Motor neuron (in vitro differentiated cells): ENCODE measurements around the gene GLOD4. TPM values are rescaled to one million over a fixed set of nuclear protein-coding genes. Genes with fewer than 3 reads are reported as not detected.
"Not testable (repeated sequence)": the region's sequence is repeated elsewhere in the genome, so short reads cannot be mapped to it uniquely, and the experiment has no call there.

Source experiments
- ATAC-seq, 8 experiments: fragments of 200-7000 bp; cut with Tn5 transposase; replicated peaks in 6 of 8; 2 replicates each; pipeline ENCODE4 v1.8.0; 2021; ENCODE audit warnings: mild to moderate bottlenecking in 8 of 8, moderate library complexity in 8 of 8
- H3K27ac ChIP-seq, 2 donors: fragments of 250-450 bp; sonication (Bioruptor Pico); 2 replicates each; pipeline ENCODE4 v1.9.0; 2021; ENCODE audit warnings: antibody characterized with exemption in 2 of 2, mild to moderate bottlenecking in 2 of 2, moderate library complexity in 1 of 2
- H3K4me1 ChIP-seq, 2 donors: fragments of 250-450 bp; sonication (Bioruptor Pico); replicated peaks in 1 of 2; 2 replicates each; pipeline ENCODE4 v1.6.1; 2021; ENCODE audit warnings: antibody characterized with exemption in 2 of 2, mild to moderate bottlenecking in 2 of 2, moderate library complexity in 1 of 2
- H3K4me3 ChIP-seq, 5 donors: fragments of 250-450 bp; sonication (Bioruptor Pico); 2 replicates each; pipeline ENCODE4 v1.9.0; 2021; ENCODE audit warnings: antibody characterized with exemption in 5 of 5, mild to moderate bottlenecking in 5 of 5, moderate library complexity in 4 of 5
- WGBS, 10 experiments: fragments of 450-650 bp; shearing (Covaris generic); methylation state at CpG; one replicate each; pipeline ENCODE4 v1.0.0; 2022; 5-methylcytosine and 5-hydroxymethylcytosine counted together
- in situ Hi-C, 9 experiments: fragments of 400-800 bp; cut with MboI; loops; one replicate each; pipeline ENCODE4 v1.15.0; 2021; ENCODE audit warnings: low sequenced_read_pairs in 9 of 9, low pct_unique_long_range_greater_than_20kb in 2 of 9; ENCODE audit not compliant: unreplicated experiment in 9 of 9
- total RNA-seq, 8 experiments: library from RNA; unstranded; fragments of 300-600 nt; gene quantifications; 2 replicates each; pipeline versions ENCODE4 v1.2.3 to v1.2.4, GENCODE V29; 2022

Gene GLOD4
- total RNA-seq, 8 experiments from 2014 or later: 50.8 to 90.4 (median 60.2) TPM

DNA sequence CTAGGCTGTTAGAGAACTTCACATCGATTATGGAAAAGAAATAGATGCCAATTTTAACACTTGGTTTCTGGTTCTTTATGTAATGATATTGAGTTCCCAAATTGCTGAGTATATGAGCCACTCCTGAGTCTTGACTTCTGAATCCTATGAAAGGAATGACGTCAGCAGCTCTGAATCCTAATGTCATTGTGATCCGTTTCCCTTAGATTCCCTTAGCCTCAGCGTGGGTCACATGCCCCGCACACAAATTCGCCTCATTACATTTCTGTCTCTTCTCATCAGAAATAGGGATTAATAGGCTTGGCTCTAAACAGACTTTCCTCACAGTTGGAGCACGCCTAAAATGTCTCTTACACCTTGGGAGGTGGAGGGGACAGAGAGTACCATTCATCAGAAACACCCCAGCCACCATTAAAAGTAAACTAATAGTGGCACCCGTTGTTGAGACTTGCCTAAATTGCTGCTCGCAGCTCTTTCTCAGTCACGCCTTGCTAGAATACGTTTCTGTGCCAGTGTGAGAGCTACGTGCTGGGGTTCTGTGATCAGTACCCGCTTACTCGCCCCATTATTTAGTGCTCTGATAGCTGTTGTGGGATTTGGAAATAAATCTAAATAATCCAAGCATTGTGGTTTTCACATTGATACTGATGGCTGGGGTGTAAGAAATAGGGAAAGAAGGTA, 7.2 kb upstream of the GLOD4 start:
- H3K4me3 ChIP-seq: no peak overlapping the region
- in situ Hi-C loops: loop anchor here in 1 of 9 experiments (25.0 kb wide), 1 partner anchor 198 kb away; the partner anchor contains the start of genes NXN and TIMM22
- H3K27ac ChIP-seq: no peak overlapping the region
- ATAC-seq: no peak
- peaks cover 0 to 6% of the 10 kb centered on the region in 2 donors for H3K4me1 ChIP-seq
- WGBS, 10 experiments: 50 to 100% (median 91%) methylated on average over 1 to 7 of the region's 14 CpGs

DNA sequence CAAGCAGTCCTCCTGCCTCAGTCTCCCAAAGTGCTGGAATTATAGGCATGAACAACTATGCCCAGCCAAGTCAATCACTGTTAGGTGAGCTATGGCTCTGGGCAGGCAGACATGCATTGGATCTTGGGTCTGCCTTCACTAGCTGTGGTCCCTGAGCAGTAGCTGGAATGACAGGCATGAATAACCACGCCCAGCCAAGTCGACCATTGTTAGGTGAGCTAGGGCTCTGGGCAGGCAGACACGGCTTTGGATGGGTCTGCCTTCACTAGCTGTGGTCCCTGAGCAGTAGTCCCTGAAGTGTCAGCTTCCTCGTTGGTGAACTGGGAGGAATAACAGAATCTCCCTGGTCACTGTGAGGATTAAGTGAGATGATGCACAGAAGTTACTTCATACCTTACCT, 6.5 kb upstream of the GLOD4 start:
- 40 to 100% (median 70%) methylated on average over 1 to 4 of the region's 4 CpGs; no CpG with 5 or more reads in 3 of the 10 experiments for WGBS, 10 experiments
- Histone ChIP-seq H3K4me1 (peaks cover 0 to 11% of the 10 kb centered on the region in 2 donors), H3K27ac (no peak overlapping the region), H3K4me3 (no peak overlapping the region)
- no peak for ATAC-seq
- in situ Hi-C loops: loop anchor here in 1 of 9 experiments (25.0 kb wide), 1 partner anchor 199 kb away; the partner anchor contains the start of genes NXN and TIMM22

GRCh38 chr17:787641-788221, 5.7 kb upstream of the GLOD4 start:
- 75 to 100% (median 100%) methylated on average over 1 to 12 of the region's 12 CpGs; no CpG with 5 or more reads in 1 of the 10 experiments for WGBS, 10 experiments
- H3K4me3 ChIP-seq: no peak overlapping the region
- in situ Hi-C loops: loop anchor here in 1 of 9 experiments (25.0 kb wide), 1 partner anchor 200 kb away; the partner anchor contains the start of genes NXN and TIMM22
- H3K4me1 ChIP-seq: peaks cover 7 to 14% of the 10 kb centered on the region in 2 donors
- no peak for ATAC-seq
- no peak overlapping the region for H3K27ac ChIP-seq

GRCh38 chr17:785901-786300, 3.8 kb upstream of the GLOD4 start:
- in situ Hi-C loops: loop anchor here in 1 of 9 experiments (25.0 kb wide), 1 partner anchor 201 kb away; the partner anchor contains the start of genes NXN and TIMM22
- peaks cover 12 to 18% of the 10 kb centered on the region in 2 donors for H3K4me1 ChIP-seq
- H3K4me3 ChIP-seq, H3K27ac ChIP-seq, ATAC-seq: not testable (repeated sequence)
- 71 to 100% (median 98%) methylated on average over 1 to 7 of the region's 7 CpGs; no CpG with 5 or more reads in 1 of the 10 experiments for WGBS, 10 experiments

DNA sequence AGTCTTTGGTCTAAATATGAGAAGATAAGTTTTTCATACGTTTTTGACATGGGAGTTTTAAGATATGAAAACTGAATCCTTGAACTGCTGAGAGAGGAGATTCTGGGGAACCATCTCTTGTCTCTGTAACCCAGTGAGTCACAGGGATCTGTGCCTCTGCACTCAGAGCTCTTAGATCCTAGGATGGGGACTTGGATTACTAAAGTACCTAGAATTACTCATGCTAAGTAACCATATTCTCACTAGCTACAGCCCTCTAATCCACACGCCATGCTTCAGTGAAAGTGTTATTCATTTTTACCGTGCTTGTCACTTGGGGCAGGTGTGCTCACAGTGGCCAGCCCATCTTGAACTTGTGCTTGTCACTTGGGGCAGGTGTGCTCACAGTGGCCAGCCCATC, 2.1 kb upstream of the GLOD4 start:
- in situ Hi-C loops: loop anchor here in 1 of 9 experiments (25.0 kb wide), 1 partner anchor 203 kb away; the partner anchor contains the start of genes NXN and TIMM22
- WGBS, 10 experiments: 17 to 73% (median 67%) methylated on average over 1 to 3 of the region's 3 CpGs; no CpG with 5 or more reads in 5 of the 10 experiments
- Histone ChIP-seq H3K4me3 (no peak overlapping the region), H3K4me1 (peaks cover 12 to 19% of the 10 kb centered on the region in 2 donors), H3K27ac (no peak overlapping the region)
- ATAC-seq: no peak

DNA sequence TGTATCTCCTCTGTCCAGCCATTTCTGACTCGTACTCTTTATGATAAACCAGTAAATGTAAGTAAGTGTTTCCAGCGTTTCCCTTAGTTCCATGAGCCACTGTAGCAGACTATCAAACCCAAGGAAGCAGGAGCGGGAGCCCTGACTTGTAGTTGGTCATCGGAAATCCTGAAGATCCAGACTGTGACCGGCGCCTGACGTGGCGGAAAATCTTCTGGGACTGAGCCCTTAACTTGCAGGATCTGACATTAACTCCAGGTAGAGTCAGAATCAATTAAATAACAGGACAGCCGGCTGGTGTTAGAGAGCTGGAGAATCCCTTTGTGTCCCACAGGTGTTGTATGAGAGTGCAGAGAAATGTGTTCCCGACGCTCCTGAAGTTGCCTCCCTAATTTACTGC, 4.0 kb downstream of the GLOD4 start:
- no peak overlapping the region for H3K4me3 ChIP-seq
- no peak for ATAC-seq
- no peak overlapping the region for H3K27ac ChIP-seq
- 40 to 98% (median 80%) methylated on average over 1 to 11 of the region's 11 CpGs; no CpG with 5 or more reads in 3 of the 10 experiments for WGBS, 10 experiments
- H3K4me1 ChIP-seq: peaks cover 8 to 12% of the 10 kb centered on the region in 2 donors
- in situ Hi-C loops: loop anchor here in 1 of 9 experiments (25.0 kb wide), 1 partner anchor 209 kb away; the partner anchor contains the start of genes NXN and TIMM22

DNA sequence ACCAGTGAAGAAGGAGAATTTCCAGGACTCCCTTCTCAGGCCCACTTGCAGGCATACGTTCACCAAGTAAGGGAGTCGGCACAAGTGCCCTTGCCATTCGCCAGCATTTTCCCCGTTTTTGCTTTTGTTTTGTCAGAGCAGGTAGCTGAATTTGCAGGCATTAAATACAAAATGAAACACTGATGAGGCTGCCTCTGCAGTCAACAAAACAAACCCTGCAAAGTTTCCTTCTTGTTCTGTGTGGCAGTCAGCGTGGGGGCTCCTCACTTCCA, 7.8 kb downstream of the GLOD4 start:
- peaks cover 0 to 8% of the 10 kb centered on the region in 2 donors for H3K4me1 ChIP-seq
- H3K27ac ChIP-seq: peak overlapping the region in 1 of 2 donors; percentile 25
- in situ Hi-C loops: no loop called here
- WGBS, 10 experiments: 69 to 100% (median 93%) methylated on average over 1 to 5 of the region's 5 CpGs; no CpG with 5 or more reads in 3 of the 10 experiments
- no peak for ATAC-seq
- no peak overlapping the region for H3K4me3 ChIP-seq

DNA sequence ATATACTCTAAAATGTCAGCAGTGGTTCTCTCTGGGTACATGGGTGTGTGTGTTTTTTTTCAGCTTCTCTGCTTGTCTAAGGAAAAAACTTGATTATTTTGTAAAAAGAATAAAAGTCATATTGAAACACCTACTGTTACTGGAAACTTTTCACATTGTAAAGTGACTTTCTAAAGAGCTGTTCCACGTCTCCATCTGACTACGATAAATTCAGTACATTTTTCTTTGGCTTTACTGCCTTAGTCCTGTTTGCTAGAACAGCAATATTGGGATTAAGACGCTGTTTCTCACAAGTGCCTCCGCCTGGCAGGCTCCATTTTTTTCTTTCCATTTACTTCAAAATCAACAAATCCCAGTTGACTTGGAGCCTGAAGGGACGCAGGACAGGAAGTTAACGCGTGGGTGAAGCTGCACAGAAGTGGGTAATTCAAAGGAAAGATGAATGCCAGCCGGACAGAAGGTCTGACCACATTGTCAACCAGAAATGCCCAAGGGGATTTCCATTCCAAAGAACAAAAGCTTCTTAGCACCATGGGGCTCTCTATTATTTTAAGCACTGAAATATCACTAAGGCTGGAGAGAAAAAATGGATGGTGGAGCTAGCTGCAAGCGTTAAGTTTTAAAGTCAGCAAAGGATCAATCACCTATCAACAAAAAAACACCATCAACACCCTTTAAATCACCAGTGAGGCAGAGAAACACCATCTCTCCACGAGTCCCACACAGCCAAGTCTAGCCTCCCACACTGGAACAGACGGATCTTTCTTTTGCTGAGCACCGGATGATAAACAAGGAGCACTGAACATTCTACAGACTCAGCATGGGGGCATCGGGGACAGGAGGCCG, 8.4 kb downstream of the GLOD4 start:
- H3K4me3 ChIP-seq: no peak overlapping the region
- H3K4me1 ChIP-seq: peaks cover 0 to 8% of the 10 kb centered on the region in 2 donors
- in situ Hi-C loops: no loop called here
- WGBS, 10 experiments: 20 to 95% (median 39%) methylated on average over 1 to 13 of the region's 14 CpGs
- peak overlapping the region in 1 of 2 donors; percentile 25 for H3K27ac ChIP-seq
- peak in 4 of 8 experiments; percentile 21 to 77 (median 50) for ATAC-seq

DNA sequence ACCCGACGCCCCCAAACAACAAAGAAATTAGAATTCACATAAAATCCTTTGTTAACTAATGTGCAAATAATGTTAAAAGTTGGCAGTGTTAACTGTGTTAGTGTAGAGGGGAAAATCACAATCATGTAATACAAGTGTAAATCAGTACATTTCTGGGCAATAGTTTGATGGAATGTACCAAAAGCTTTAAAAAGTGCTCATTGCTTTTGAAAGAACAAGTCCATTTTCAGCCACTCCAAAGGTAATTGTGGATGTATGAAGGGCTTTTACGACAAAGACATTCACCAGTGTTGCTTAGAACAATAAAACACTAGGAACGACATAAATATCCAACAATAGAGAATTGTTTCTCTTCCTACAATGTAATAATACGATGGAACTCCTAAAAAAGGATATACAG, 9.1 kb downstream of the GLOD4 start:
- in situ Hi-C loops: no loop called here
- ATAC-seq: peak in 3 of 8 experiments; percentile 3 to 18 (median 11)
- H3K4me3 ChIP-seq: no peak overlapping the region
- WGBS, 10 experiments: 60 to 96% (median 82%) methylated on average over 3 to 5 of the region's 5 CpGs; no CpG with 5 or more reads in 1 of the 10 experiments
- no peak overlapping the region for H3K27ac ChIP-seq
- H3K4me1 ChIP-seq: peaks cover 0 to 8% of the 10 kb centered on the region in 2 donors

GRCh38 chr17:767076-767475, 15.0 kb downstream of the GLOD4 start:
- in situ Hi-C loops: no loop called here
- ATAC-seq: no peak
- WGBS, 10 experiments: 60 to 100% (median 86%) methylated on average over 2 to 3 of the region's 3 CpGs; no CpG with 5 or more reads in 2 of the 10 experiments
- Histone ChIP-seq H3K4me1 (no peaks in the 10 kb centered on the region), H3K27ac (no peak overlapping the region), H3K4me3 (no peak overlapping the region)

DNA sequence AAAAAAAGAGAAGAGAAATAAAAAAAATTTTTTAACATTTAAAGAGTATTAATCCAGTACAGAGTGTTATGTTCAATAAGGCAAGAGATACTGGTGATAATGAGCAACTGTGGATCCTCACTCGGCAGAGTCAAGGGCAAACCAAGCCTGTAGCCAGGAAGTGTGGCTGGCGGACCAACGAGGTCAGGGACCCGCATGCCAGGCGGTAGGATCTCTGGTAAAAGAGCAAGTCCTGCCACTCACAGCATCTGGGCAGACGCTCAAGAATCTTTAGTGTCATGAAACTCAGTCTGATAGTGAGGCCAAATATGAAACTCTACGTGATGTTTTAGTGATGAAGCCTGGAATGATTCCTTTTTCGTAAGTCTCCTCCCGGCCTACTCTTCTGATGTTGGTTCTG, 21.7 kb downstream of the GLOD4 start:
- ATAC-seq: no peak
- H3K4me1 ChIP-seq: no peaks in the 10 kb centered on the region
- in situ Hi-C loops: no loop called here
- no peak overlapping the region for H3K27ac ChIP-seq
- WGBS, 10 experiments: 77 to 100% (median 92%) methylated on average over 1 to 9 of the region's 9 CpGs; no CpG with 5 or more reads in 1 of the 10 experiments
- H3K4me3 ChIP-seq: no peak overlapping the region

GRCh38 chr17:759964-760363, 22.1 kb downstream of the GLOD4 start:
- in situ Hi-C loops: no loop called here
- no peak for ATAC-seq
- no peaks in the 10 kb centered on the region for H3K4me1 ChIP-seq
- no peak overlapping the region for H3K27ac ChIP-seq
- H3K4me3 ChIP-seq: no peak overlapping the region
- 39 to 100% (median 91%) methylated on average over 2 to 5 of the region's 5 CpGs; no CpG with 5 or more reads in 1 of the 10 experiments for WGBS, 10 experiments
